Subcutaneous adipose tissue (tissue), 4 donors: ENCODE data around the gene FOSL2. TPM values are rescaled to one million over a fixed set of nuclear protein-coding genes. Genes with fewer than 3 reads are reported as not detected.

Source experiments
- CTCF ChIP-seq: fragments of 450-650 bp; IDR thresholded peaks from one replicate; pipeline ENCODE4 v1.5.1; 2016; ENCODE audit warnings: low read depth, mild to moderate bottlenecking, control low read depth, antibody characterized with exemption, moderate library complexity
- total RNA-seq, 4 donors: library from RNA; depleted of rRNA; stranded (reverse); fragments of >200 nt; gene quantifications; one replicate each; pipeline ENCODE4 v1.1.0, GENCODE V29; 2016

FOSL2 gene
- total RNA-seq, 4 donors from 2014 or later: 69.7 to 137 (median 110) TPM

GRCh38 chr2:28368357-28368798 lies 24.3 kb upstream of the FOSL2 start:
- no peak for TF ChIP-seq CTCF

- TF ChIP-seq CTCF: no peak
These were observed 23.3 kb upstream of the FOSL2 start for GRCh38 chr2:28369358-28369757.

GRCh38 chr2:28370354-28370753 lies 22.3 kb upstream of the FOSL2 start:
- TF ChIP-seq CTCF: no peak

DNA sequence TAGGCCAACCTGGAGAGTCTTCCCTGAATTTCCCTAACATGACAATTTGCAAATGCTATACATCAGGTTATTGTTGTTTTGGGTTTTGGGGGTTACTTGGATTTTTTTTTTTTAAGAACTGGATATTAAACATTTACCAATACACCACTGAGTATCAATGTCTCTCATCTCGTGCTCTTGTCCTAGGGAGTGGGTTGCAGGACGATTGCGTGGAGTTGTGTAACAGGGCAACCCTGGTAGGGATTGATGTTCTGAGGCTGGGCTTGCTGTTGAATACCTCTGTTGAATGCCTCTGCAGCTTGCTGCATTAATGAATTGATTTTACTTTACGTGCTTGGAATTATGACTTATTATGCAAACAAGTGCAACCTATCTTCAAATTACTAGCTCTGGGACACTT lies 18.8 kb upstream of the FOSL2 start:
- no peak for TF ChIP-seq CTCF

GRCh38 chr2:28374331-28374730 lies 18.3 kb upstream of the FOSL2 start:
- TF ChIP-seq CTCF: no peak

DNA sequence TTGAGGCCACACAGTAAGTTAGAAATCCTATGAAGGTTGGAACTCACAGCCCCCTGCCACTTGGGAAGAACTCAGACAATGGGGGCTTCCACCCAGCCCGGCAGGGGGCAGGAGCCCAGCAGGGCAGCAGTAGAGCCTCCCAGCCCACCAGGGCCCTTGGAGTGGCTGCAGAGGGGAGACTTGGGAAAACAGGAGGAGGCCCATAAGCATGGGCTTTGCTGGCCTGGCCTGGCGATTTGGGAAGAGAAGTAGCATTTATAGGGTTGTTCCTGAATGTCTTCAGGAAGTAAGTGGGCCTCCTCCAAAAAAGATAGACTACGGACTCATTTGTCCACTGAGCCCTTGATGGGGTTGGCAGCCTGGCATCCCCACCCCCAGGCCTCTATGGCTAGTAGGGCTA lies 17.4 kb upstream of the FOSL2 start:
- no peak for TF ChIP-seq CTCF

DNA sequence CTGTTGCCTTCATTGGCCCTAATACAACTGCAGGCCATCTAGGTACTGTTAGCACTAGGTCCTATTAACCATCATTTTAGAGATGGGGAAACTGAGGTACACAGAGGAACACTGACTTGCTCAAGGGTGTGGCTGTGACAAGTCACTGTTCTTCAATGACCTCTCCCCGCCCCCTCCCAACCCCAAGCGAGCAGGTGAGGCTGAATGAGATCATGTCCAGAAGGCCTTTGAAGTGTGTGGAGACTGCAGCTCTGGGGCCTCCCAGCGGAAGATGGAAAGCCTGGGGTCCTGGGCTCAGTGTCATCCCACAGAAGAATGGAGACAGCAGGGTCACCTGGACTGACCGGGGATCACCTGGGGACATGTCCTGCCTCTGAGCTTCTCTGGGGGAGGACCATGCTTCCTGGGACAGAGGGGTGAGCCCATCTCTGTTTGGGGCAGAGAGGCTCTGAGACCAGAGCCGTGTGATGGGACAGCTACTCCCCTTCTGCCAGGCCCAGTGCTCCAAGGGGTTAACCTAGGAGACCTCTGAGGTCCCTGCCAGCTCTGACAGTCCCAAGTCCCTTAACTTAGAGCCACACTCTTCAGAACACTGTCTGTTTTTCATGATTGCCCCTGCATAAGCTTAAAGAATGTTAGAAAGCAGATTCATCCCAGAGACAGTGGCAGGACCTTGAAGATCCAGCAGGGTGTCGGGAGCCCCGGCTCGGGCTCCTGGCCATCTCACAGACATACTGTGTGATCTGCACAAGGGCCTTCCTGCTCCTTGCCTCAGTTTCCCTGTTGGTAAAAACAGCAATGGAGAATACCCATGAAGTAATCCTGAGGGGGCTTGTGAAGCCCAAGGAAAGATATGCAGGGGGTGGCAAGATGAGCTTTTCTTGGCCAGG lies 16.7 kb upstream of the FOSL2 start:
- no peak for TF ChIP-seq CTCF
